Measurements from ENCODE around the gene SMYD3. TPM values are rescaled to one million over a fixed set of nuclear protein-coding genes. Genes with fewer than 3 reads are reported as not detected.

Gene SMYD3
- total RNA-seq, 4 donors from 2014 or later = 10.5 to 36.4 (median 22.5) TPM

- no peaks in the 10 kb centered on the region for H3K36me3 ChIP-seq
- no peak for DNase-seq
- TF ChIP-seq, protein P1, sequence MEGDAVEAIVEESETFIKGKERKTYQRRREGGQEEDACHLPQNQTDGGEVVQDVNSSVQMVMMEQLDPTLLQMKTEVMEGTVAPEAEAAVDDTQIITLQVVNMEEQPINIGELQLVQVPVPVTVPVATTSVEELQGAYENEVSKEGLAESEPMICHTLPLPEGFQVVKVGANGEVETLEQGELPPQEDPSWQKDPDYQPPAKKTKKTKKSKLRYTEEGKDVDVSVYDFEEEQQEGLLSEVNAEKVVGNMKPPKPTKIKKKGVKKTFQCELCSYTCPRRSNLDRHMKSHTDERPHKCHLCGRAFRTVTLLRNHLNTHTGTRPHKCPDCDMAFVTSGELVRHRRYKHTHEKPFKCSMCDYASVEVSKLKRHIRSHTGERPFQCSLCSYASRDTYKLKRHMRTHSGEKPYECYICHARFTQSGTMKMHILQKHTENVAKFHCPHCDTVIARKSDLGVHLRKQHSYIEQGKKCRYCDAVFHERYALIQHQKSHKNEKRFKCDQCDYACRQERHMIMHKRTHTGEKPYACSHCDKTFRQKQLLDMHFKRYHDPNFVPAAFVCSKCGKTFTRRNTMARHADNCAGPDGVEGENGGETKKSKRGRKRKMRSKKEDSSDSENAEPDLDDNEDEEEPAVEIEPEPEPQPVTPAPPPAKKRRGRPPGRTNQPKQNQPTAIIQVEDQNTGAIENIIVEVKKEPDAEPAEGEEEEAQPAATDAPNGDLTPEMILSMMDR (IDR thresholded peaks at IDR 0.05) = no peak
- TF ChIP-seq POLR2A (IDR thresholded peaks at IDR 0.05) = no peak
- intact Hi-C loops (cut with DNase I; ENCODE audit: low total_unique reads) = no loop called here
- H3K27me3 ChIP-seq = no peaks in the 10 kb centered on the region
- no peak overlapping the region for H3K27ac ChIP-seq
- H3K4me3 ChIP-seq = no peak overlapping the region
- peaks cover 0 to 11% of the 10 kb centered on the region in 2 donors for H3K9me3 ChIP-seq
- H3K4me1 ChIP-seq = no peaks in the 10 kb centered on the region
Observed at GRCh38 chr1:245760301-245760700, 746.8 kb downstream of the SMYD3 start.

DNA sequence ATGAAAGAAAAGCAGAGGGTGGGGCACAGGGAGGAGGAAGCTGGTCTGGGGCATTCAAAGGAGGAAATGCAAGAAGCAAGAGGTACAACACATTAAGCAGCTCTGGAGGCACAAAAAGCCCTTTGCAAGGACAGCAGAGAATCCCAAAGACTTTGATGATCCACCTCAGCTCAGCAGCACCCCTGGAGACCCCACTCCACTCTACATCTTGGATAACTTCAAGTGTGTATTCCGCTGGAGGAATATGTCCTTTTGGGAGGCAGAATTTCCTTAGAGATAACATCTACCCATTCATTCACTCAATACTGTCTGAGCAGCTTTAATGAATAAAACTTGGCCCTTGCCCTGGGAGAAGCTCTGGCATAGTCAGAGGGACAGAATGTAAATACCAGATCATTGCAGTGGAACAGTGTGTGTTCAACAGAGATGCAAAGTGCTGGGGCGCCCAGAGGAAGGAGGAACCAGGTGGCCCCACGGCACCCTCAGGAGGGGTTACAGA is 752.6 kb downstream of the SMYD3 start:
- Histone ChIP-seq H3K27me3 (no peaks in the 10 kb centered on the region), H3K9me3 (peaks cover 0 to 11% of the 10 kb centered on the region in 2 donors), H3K4me1 (no peaks in the 10 kb centered on the region), H3K27ac (no peak overlapping the region), H3K4me3 (no peak overlapping the region), H3K36me3 (no peaks in the 10 kb centered on the region)
- DNase-seq = no peak
- TF ChIP-seq, protein P1 (IDR thresholded peaks at IDR 0.05) = no peak
- no peak for TF ChIP-seq POLR2A (IDR thresholded peaks at IDR 0.05)
- intact Hi-C loops (cut with DNase I; ENCODE audit: low total_unique reads) = no loop called here

DNA sequence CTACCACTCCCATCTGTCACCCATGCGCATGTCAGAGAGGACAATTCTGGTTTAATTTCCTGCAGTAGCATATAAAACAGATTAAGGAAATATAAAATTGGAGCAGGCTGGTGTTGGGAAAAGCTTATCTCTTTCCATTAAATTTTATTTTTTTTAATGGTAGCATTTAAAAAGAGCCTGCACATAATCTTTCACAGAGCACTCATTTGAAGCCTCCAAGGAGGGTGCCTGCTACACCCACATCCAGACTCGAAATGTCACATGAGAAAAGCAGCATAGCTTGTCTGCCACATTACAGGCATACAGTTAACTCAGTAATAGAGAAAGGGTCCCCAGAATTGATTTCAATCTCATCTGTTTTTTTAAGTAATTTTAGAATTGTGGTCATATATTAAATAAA is 753.3 kb downstream of the SMYD3 start:
- H3K27ac ChIP-seq = no peak overlapping the region
- H3K36me3 ChIP-seq = no peaks in the 10 kb centered on the region
- no peak overlapping the region for H3K4me3 ChIP-seq
- TF ChIP-seq, protein P1 (IDR thresholded peaks at IDR 0.05) = no peak
- intact Hi-C loops (cut with DNase I; ENCODE audit: low total_unique reads) = no loop called here
- H3K4me1 ChIP-seq = no peaks in the 10 kb centered on the region
- peaks cover 0 to 11% of the 10 kb centered on the region in 2 donors for H3K9me3 ChIP-seq
- DNase-seq = no peak
- H3K27me3 ChIP-seq = no peaks in the 10 kb centered on the region

- Histone ChIP-seq H3K27me3 (no peaks in the 10 kb centered on the region), H3K4me1 (no peaks in the 10 kb centered on the region), H3K4me3 (no peak overlapping the region), H3K36me3 (no peaks in the 10 kb centered on the region), H3K9me3 (peaks cover 0 to 11% of the 10 kb centered on the region in 2 donors), H3K27ac (no peak overlapping the region)
- no peak for TF ChIP-seq POLR2A (IDR thresholded peaks at IDR 0.05)
- TF ChIP-seq, protein P1 (IDR thresholded peaks at IDR 0.05) = no peak
- no peak for DNase-seq
- intact Hi-C loops (cut with DNase I; ENCODE audit: low total_unique reads) = no loop called here
Observed at GRCh38 chr1:245752561-245752960, 754.5 kb downstream of the SMYD3 start.

GRCh38 chr1:245751726-245752470 is 755.2 kb downstream of the SMYD3 start:
- no peak for TF ChIP-seq POLR2A (IDR thresholded peaks at IDR 0.05)
- Histone ChIP-seq H3K9me3 (peaks cover 0 to 11% of the 10 kb centered on the region in 2 donors), H3K36me3 (no peaks in the 10 kb centered on the region), H3K4me3 (no peak overlapping the region), H3K27me3 (no peaks in the 10 kb centered on the region), H3K4me1 (no peaks in the 10 kb centered on the region), H3K27ac (no peak overlapping the region)
- intact Hi-C loops (cut with DNase I; ENCODE audit: low total_unique reads) = no loop called here
- DNase-seq = no peak
